Neural progenitor cell (in vitro differentiated cells): ENCODE data around the gene MATN1.

Source experiments
- CTCF ChIP-seq: fragments of 200-600 bp; sonication (generic); IDR thresholded peaks from 2 replicates; pipeline ENCODE4 v1.5.1; 2017; ENCODE audit warnings: antibody characterized with exemption, mild to moderate bottlenecking
- EZH2 ChIP-seq: fragments of 200-600 bp; sonication (generic); IDR thresholded peaks from 2 replicates; pipeline ENCODE4 v1.6.1; 2017; ENCODE audit warnings: antibody characterized with exemption, mild to moderate bottlenecking, moderate library complexity
- EZH2phosphoT487 ChIP-seq: fragments of 200-600 bp; sonication (generic); IDR thresholded peaks from 2 replicates; pipeline ENCODE4 v1.6.1; 2017; ENCODE audit warnings: antibody characterized with exemption

GRCh38 chr1:30756545-30757351 is 33.4 kb upstream of the MATN1 start:
- TF ChIP-seq CTCF (no peak), EZH2phosphoT487 (no peak), EZH2 (no peak)
